Brain microvascular endothelial cell (primary cell): ENCODE results near the gene PON3.

Experiments used
- DNase-seq: peaks from one replicate; pipeline ENCODE4 v3.0.0-alpha.2; 2020
- H3K27ac ChIP-seq: fragments of 250-450 bp; sonication (Bioruptor Pico); 2 replicates; pipeline ENCODE4 v1.5.1; 2020; ENCODE audit warnings: mild to moderate bottlenecking, moderate library complexity
- H3K27me3 ChIP-seq: fragments of 250-450 bp; sonication (Bioruptor Pico); replicated peaks from 2 replicates; pipeline ENCODE4 v1.5.1; 2020; ENCODE audit warnings: mild to moderate bottlenecking
- H3K36me3 ChIP-seq: fragments of 250-450 bp; sonication (Bioruptor Pico); replicated peaks from 2 replicates; pipeline ENCODE4 v1.5.1; 2020; ENCODE audit warnings: mild to moderate bottlenecking
- H3K4me3 ChIP-seq: 2 replicates; pipeline ENCODE4 v1.5.1; 2011; ENCODE audit warnings: low read depth, mild to moderate bottlenecking, control low read depth, low read length, moderate library complexity
- in situ Hi-C: cut with HindIII; loops from 2 replicates; pipeline ENCODE4 v1.10.0; 2017; ENCODE audit warnings: low sequenced_read_pairs, low pct_ligation_motif_present
- TF ChIP-seq, protein P1 (sequence below): IDR thresholded peaks from 2 replicates; pipeline ENCODE4 v1.5.1; 2011; ENCODE audit warnings: low read depth, mild to moderate bottlenecking, moderate library complexity, low read length, control low read depth, inconsistent platforms; ENCODE audit errors: missing control alignments

The PON3 gene

GRCh38 chr7:95421847-95422444, 25.8 kb upstream of the PON3 start:
- no peak for DNase-seq
- no peak overlapping the region for H3K4me3 ChIP-seq
- TF ChIP-seq, protein P1, sequence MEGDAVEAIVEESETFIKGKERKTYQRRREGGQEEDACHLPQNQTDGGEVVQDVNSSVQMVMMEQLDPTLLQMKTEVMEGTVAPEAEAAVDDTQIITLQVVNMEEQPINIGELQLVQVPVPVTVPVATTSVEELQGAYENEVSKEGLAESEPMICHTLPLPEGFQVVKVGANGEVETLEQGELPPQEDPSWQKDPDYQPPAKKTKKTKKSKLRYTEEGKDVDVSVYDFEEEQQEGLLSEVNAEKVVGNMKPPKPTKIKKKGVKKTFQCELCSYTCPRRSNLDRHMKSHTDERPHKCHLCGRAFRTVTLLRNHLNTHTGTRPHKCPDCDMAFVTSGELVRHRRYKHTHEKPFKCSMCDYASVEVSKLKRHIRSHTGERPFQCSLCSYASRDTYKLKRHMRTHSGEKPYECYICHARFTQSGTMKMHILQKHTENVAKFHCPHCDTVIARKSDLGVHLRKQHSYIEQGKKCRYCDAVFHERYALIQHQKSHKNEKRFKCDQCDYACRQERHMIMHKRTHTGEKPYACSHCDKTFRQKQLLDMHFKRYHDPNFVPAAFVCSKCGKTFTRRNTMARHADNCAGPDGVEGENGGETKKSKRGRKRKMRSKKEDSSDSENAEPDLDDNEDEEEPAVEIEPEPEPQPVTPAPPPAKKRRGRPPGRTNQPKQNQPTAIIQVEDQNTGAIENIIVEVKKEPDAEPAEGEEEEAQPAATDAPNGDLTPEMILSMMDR = no peak
- H3K27me3 ChIP-seq = no peaks in the 10 kb centered on the region
- peaks cover 9% of the 10 kb centered on the region for H3K36me3 ChIP-seq
- in situ Hi-C loops = no loop called here
- H3K27ac ChIP-seq = peak overlapping the region; percentile 51

- Histone ChIP-seq H3K4me3 (no peak overlapping the region), H3K36me3 (peaks cover 9% of the 10 kb centered on the region), H3K27me3 (no peaks in the 10 kb centered on the region), H3K27ac (peak overlapping the region; percentile 51)
- DNase-seq = peak; percentile 47
- TF ChIP-seq, protein P1 = no peak
- in situ Hi-C loops = no loop called here
Observed at GRCh38 chr7:95421000-95421846, 25.0 kb upstream of the PON3 start.

- H3K36me3 ChIP-seq = peaks cover 12% of the 10 kb centered on the region
- in situ Hi-C loops = no loop called here
- H3K27ac ChIP-seq = no peak overlapping the region
- H3K4me3 ChIP-seq = no peak overlapping the region
- TF ChIP-seq, protein P1 = no peak
- H3K27me3 ChIP-seq = no peaks in the 10 kb centered on the region
- no peak for DNase-seq
Observed at GRCh38 chr7:95412075-95412474, 15.9 kb upstream of the PON3 start.

DNA sequence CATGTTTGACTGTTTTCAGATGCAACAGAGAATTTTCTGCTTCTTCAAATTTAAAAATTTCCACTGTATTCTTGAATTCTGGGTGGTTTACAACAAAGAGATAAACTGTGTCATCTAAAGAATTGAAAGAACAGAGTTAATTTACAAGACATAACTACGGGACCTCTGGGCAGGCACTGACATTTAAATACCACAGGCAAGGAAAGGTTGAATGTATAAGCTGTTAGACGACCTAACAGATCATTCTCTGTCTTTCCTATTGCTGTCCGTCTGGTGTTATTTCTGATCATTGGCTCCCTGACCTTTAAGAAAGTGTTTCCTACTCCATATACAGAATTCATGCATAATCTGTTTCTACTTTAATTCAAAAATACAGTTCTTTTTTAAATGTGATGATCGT, 15.5 kb upstream of the PON3 start:
- H3K4me3 ChIP-seq = no peak overlapping the region
- peaks cover 12% of the 10 kb centered on the region for H3K36me3 ChIP-seq
- DNase-seq = no peak
- H3K27me3 ChIP-seq = no peaks in the 10 kb centered on the region
- H3K27ac ChIP-seq = no peak overlapping the region
- in situ Hi-C loops = no loop called here
- TF ChIP-seq, protein P1 = no peak

DNA sequence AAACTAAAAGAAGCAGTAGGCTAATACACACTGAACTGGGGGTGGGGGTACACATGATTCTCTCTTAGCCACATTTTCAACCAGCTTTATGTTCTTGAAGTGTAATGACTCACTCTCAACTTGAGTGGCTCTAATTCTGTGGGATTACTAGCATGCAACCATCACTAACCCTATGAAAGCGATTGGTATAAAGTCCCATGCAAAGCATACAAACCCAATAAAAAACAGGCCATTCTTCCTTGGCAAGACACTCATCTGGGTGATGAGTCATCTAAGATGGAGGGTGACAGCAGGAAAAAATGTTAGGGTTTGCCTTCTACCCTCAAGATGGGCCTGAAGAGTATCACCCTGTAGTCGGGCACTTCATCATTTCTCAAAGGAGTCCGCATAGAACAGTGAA, 14.9 kb upstream of the PON3 start:
- in situ Hi-C loops = no loop called here
- Histone ChIP-seq H3K36me3 (peaks cover 12% of the 10 kb centered on the region), H3K27me3 (no peaks in the 10 kb centered on the region)

More for the DNA sequence above, 14.9 kb upstream of the PON3 start:
- H3K4me3 ChIP-seq = no peak overlapping the region
- TF ChIP-seq, protein P1 = no peak
- H3K27ac ChIP-seq = no peak overlapping the region
- DNase-seq = peak; percentile 12
